Fibroblast of lung (primary cell): Measurements from ENCODE around the gene TFRC. TPM values are rescaled to one million over a fixed set of nuclear protein-coding genes. Genes with fewer than 3 reads are reported as not detected.

Experiments
- DNase-seq, 2 donors: peaks; one replicate each; pipeline versions ENCODE4 v3.0.0 to v3.0.0-alpha.2; 2010; ENCODE audit warnings: low read depth in 2 of 2
- H2AFZ ChIP-seq: 2 replicates; pipeline ENCODE4 v1.5.1; 2012; ENCODE audit warnings: low read length, control low read depth, inconsistent platforms
- H3K27ac ChIP-seq: 2 replicates; pipeline ENCODE4 v1.5.1; 2011; ENCODE audit warnings: low read length, control low read depth; ENCODE audit not compliant: insufficient read depth
- H3K27me3 ChIP-seq: 2 replicates; pipeline ENCODE4 v1.5.1; 2011; ENCODE audit warnings: mild to moderate bottlenecking, low read length; ENCODE audit not compliant: control insufficient read depth, insufficient read depth
- H3K36me3 ChIP-seq: 2 replicates; pipeline ENCODE4 v1.5.1; 2011; ENCODE audit warnings: low read length; ENCODE audit not compliant: control insufficient read depth, insufficient read depth
- H3K4me1 ChIP-seq: 2 replicates; pipeline ENCODE4 v1.5.1; 2011; ENCODE audit warnings: low read length; ENCODE audit not compliant: control insufficient read depth, insufficient read depth; ENCODE audit errors: extremely low read depth
- H3K4me2 ChIP-seq: 2 replicates; pipeline ENCODE4 v1.5.1; 2011; ENCODE audit warnings: low read length, control low read depth; ENCODE audit not compliant: insufficient read depth; ENCODE audit errors: extremely low read depth
- H3K4me3 ChIP-seq, 4 experiments: fragments of 200-600 bp in 1 of 4; sonication (generic) in 1 of 4; replicated peaks in 1 of 4; 2 replicates each; pipeline ENCODE4 v1.5.1; 2011 to 2016; ENCODE audit warnings: low read length in 4 of 4, low read depth in 3 of 4, mild to moderate bottlenecking in 3 of 4, control low read depth in 2 of 4, inconsistent platforms in 1 of 4, mixed read lengths in 1 of 4; ENCODE audit not compliant: insufficient read depth in 1 of 4; ENCODE audit errors: control extremely low read depth in 1 of 4
- H3K79me2 ChIP-seq: 2 replicates; pipeline ENCODE4 v1.5.1; 2012; ENCODE audit warnings: mild to moderate bottlenecking, low read length, inconsistent platforms; ENCODE audit not compliant: control insufficient read depth, insufficient read depth
- H3K9ac ChIP-seq: 2 replicates; pipeline ENCODE4 v1.5.1; 2011; ENCODE audit warnings: mild to moderate bottlenecking, low read length, control low read depth; ENCODE audit not compliant: insufficient read depth
- H3K9me3 ChIP-seq: 2 replicates; pipeline ENCODE4 v1.5.1; 2012; ENCODE audit warnings: low read depth, low read length; ENCODE audit not compliant: control insufficient read depth, insufficient read depth
- H4K20me1 ChIP-seq: 2 replicates; pipeline ENCODE4 v1.5.1; 2011; ENCODE audit warnings: low read length; ENCODE audit not compliant: control insufficient read depth, insufficient read depth; ENCODE audit errors: extremely low read depth
- EZH2 ChIP-seq: IDR thresholded peaks from 2 replicates; pipeline ENCODE4 v1.5.1; 2012; ENCODE audit warnings: low read length, control low read depth, mild to moderate bottlenecking; ENCODE audit errors: missing control alignments
- polyA plus RNA-seq, 2 donors: library from polyadenylated mRNA; depleted of rRNA in 1 of 2; stranded (reverse) in 1 of 2; unstranded in 1 of 2; fragments of >200 nt; gene quantifications; 2 replicates each; pipeline ENCODE4 v1.2.1, GENCODE V29; 2011 to 2012; ENCODE audit warnings: missing spikeins in 1 of 2
- total RNA-seq: library from RNA; depleted of rRNA; stranded (reverse); fragments of >200 nt; gene quantifications from 2 replicates; pipeline ENCODE4 v1.2.1, GENCODE V29; 2014
- TF ChIP-seq, protein P1 (sequence below), 2 donors: IDR thresholded peaks in 1 of 2; conservative IDR thresholded peaks in 1 of 2; 1 replicate in 1 of 2; 2 replicates in 1 of 2; pipeline ENCODE4 v1.5.1; 2011 to 2012; ENCODE audit warnings: low read length in 2 of 2, control low read depth in 1 of 2, inconsistent platforms in 1 of 2, low read depth in 1 of 2, mild to moderate bottlenecking in 1 of 2

Gene TFRC
- total and polyA plus RNA-seq, 2 donors (not counting 1 experiment from before 2014, with no cell fraction given) = 118 to 169 TPM

DNA sequence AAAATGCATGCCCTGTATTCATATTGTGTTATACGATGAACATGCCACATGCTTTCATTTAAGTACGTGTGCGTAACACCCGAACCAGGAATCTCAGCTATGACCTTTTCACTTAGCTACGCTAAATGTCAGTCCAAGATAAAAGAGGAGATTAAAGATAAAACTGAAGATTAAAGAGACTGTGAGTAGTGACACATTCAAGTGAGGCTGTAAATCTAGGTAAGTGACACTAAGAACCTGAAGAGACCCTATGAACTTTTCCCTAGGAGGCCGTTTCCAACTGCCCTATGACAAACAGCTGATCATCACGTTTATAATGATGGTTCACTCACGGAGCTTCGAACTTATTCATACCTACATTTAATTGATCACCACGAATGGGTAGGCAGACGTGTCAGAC is 32.2 kb downstream of the TFRC start:
- no peaks in the 10 kb centered on the region for H3K4me1 ChIP-seq
- H2AFZ ChIP-seq = no peak overlapping the region
- H3K4me3 ChIP-seq = no peak overlapping the region
- no peak overlapping the region for H3K9ac ChIP-seq
- no peak for DNase-seq
- no peak overlapping the region for H3K27ac ChIP-seq
- H3K4me2 ChIP-seq = no peak overlapping the region
- peaks cover 7% of the 10 kb centered on the region for H3K36me3 ChIP-seq
- H3K27me3 ChIP-seq = no peaks in the 10 kb centered on the region
- no peaks in the 10 kb centered on the region for H3K79me2 ChIP-seq
- no peaks in the 10 kb centered on the region for H3K9me3 ChIP-seq
- H4K20me1 ChIP-seq = no peaks in the 10 kb centered on the region
- TF ChIP-seq, protein P1, sequence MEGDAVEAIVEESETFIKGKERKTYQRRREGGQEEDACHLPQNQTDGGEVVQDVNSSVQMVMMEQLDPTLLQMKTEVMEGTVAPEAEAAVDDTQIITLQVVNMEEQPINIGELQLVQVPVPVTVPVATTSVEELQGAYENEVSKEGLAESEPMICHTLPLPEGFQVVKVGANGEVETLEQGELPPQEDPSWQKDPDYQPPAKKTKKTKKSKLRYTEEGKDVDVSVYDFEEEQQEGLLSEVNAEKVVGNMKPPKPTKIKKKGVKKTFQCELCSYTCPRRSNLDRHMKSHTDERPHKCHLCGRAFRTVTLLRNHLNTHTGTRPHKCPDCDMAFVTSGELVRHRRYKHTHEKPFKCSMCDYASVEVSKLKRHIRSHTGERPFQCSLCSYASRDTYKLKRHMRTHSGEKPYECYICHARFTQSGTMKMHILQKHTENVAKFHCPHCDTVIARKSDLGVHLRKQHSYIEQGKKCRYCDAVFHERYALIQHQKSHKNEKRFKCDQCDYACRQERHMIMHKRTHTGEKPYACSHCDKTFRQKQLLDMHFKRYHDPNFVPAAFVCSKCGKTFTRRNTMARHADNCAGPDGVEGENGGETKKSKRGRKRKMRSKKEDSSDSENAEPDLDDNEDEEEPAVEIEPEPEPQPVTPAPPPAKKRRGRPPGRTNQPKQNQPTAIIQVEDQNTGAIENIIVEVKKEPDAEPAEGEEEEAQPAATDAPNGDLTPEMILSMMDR (conservative IDR thresholded peaks at IDR 0.05 in 1 of 2, IDR thresholded peaks at IDR 0.05 in 1 of 2; ENCODE audit: low read depth in 1 of 2, low read length in 2 of 2) = no peak
- no peak for TF ChIP-seq EZH2

DNA sequence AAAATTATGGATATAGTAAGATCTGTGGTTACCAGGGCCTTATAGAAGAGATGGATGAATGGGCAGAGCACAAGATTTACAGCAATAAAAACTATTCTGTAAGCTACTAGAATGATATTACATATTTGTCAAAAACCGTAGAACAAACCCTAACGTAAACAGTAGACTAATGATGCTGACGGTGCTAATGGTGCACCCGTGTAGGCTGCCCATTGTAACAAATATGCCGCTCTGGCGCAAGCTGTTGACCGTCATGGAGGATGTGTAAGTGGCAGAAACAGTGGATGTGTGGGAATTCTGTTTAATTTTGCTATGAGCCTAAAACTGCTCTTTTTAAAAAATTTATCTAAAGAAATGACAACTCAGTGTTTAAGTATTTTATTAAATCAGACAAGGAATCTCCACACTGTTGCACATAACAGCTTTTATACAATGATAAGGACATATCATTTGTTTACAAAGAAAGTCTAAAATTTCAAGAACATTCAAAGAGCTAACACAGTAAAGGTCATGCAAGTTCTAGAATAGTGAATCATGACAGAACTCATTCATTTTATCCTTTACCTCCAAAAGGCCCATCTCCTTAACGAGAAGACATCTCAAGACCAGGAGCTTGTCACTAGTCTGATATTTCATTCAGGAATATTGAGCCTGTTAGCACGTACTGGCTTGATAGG is 32.8 kb downstream of the TFRC start:
- peaks cover 6% of the 10 kb centered on the region for H3K36me3 ChIP-seq
- no peak for TF ChIP-seq EZH2
- TF ChIP-seq, protein P1 (conservative IDR thresholded peaks at IDR 0.05 in 1 of 2, IDR thresholded peaks at IDR 0.05 in 1 of 2; ENCODE audit: low read depth in 1 of 2, low read length in 2 of 2) = no peak
- no peak overlapping the region for H2AFZ ChIP-seq
- H3K4me1 ChIP-seq = no peaks in the 10 kb centered on the region
- no peaks in the 10 kb centered on the region for H3K9me3 ChIP-seq
- no peaks in the 10 kb centered on the region for H3K79me2 ChIP-seq
- no peak overlapping the region for H3K4me3 ChIP-seq
- H3K4me2 ChIP-seq = no peak overlapping the region
- no peak overlapping the region for H3K27ac ChIP-seq
- no peak for DNase-seq
- no peaks in the 10 kb centered on the region for H4K20me1 ChIP-seq
- no peaks in the 10 kb centered on the region for H3K27me3 ChIP-seq
- no peak overlapping the region for H3K9ac ChIP-seq

DNA sequence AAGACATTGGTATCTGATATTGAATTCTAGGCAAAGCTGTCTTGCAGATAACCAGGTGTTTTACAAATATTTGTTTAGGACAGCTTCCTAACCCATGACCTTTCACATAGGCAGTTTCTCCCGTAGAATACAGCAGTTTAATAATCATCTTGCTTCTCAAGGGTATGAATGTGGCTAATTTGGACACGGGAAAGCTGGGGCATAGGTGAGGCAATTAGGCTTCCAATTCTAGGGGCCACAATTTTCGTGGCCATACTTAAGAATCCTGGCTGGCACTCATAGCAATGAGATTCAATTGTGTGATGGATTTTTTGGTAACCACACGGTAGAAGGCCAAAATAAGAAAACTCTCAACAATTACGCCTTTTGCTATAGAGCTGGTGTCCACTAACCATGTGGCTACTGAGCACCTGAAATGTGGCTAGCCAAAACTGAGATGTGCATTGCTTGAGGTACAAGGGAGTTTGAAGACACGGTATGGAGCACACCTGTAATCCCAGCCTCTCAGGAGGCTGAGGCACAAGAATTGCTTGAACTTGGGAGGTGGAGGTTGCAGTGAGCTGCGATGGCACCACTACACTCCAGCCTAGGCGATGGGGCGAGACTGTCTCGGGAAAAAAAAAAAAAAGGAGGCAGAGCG is 34.4 kb downstream of the TFRC start:
- Histone ChIP-seq H3K9me3 (no peaks in the 10 kb centered on the region), H4K20me1 (no peaks in the 10 kb centered on the region), H3K4me3 (no peak overlapping the region), H3K4me1 (no peaks in the 10 kb centered on the region), H3K4me2 (no peak overlapping the region), H3K36me3 (peaks cover 2% of the 10 kb centered on the region), H3K9ac (no peak overlapping the region), H3K27ac (no peak overlapping the region), H2AFZ (no peak overlapping the region), H3K27me3 (no peaks in the 10 kb centered on the region), H3K79me2 (no peaks in the 10 kb centered on the region)
- no peak for DNase-seq
- TF ChIP-seq EZH2 = no peak
